ENCODE results near the gene LIPT2.
"Not testable (repeated sequence)": the region's sequence is repeated elsewhere in the genome, so short reads cannot be mapped to it uniquely, and the experiment has no call there.

The LIPT2 gene

GRCh38 chr11:74492974-74493790, at the start of gene LIPT2:
LIPT2 (minus strand) TSS chr11:74493724; CDS start chr11:74493703, 21 bp downstream.
- peak; percentile 93 for DNase-seq

GRCh38 chr11:74541466-74541865, 47.9 kb upstream of the LIPT2 start:
- no peak for DNase-seq

- DNase-seq: no peak
Observed at GRCh38 chr11:74540270-74540669, 46.7 kb upstream of the LIPT2 start.

GRCh38 chr11:74538680-74539079, 45.2 kb upstream of the LIPT2 start:
- DNase-seq: no peak

- no peak for DNase-seq
Observed at GRCh38 chr11:74535371-74536160, 42.0 kb upstream of the LIPT2 start.

- DNase-seq: not testable (repeated sequence)
Observed at GRCh38 chr11:74534946-74535275, 41.4 kb upstream of the LIPT2 start.

DNA sequence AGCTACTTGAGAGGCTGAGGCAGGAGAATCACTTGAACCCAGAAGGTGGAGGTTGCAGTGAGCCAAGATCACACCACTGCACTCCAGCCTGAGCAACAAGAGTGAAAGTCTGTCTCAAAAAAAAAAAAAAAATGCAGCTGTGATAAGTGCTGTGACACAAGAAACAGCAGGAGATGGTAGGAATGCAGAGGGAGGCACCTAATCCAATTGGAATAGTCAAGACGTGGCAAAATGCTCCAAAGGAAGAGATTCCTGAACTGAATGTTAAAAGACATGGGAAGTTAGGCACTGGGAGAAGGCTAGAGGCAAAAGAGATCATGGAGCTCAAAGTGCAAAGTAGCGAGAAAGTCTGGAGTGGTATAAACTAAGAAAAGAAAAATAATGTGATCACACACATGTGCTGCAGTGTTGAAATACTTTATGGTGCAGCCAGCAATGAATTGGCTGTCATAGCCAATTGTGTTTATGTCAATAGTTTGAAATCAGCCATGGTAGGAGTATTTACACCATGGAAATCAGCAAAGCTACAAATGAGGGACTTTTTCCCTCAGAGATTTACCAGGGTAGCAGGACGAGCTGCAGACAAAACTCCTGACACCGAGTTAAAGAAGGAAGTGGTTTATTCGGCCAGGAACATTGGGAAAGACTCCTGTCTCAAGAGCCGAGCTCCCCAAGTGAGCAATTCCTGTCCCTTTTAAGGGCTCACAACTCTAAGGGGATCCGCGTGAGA, 40.9 kb upstream of the LIPT2 start:
- DNase-seq: no peak

DNA sequence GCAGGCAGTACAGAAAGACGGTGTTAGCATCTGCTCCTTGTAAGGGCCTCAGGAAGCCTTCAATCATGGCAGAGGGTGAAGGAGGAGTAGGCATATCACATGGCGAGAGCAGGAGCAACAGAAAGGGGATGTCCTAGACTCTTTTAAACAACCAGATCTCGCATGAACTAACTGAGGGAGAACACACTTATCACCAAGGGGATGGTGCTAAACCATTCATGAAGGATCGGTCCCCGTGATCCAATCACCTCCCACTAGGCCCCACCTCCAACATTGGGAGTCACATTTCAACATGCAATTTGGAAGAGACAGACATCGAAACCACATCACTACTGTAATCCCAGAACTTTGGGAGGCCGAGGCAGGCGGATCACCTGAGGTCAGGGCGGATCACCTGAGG, 39.9 kb upstream of the LIPT2 start:
- DNase-seq: no peak

DNA sequence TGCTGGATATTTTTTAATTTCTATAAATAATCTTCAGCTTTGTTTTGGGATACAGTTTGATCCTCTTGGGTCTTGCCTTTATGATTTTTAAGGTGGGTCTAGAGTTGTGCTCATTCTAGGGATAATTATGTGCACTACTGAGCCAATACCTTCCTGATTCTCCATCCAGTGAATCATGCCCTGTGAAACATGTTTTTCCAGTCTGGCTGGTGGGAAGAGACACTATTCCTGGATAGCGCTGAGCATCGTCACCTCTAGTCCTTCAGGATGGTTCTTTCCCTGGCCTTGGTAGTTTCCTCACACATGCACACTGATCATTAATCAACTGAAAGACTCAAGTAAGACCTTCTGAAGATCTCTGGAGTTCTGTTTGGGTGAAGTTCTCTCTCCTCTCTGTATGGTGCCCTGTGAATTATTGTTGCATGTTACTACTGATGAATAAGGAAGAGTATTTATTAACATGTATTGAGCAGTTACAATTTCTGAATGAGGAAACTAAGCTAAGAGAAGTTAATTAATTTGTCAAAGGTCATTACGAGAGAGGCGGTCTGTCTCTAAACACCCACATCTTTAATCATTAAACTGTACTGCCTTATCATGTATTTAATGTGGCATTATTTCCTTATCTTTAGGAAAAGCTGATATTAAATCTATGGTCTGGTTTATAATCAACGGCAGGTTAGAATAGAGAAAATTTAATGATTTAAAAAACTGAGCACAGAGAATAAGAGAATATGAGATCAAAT, 39.1 kb upstream of the LIPT2 start:
- no peak for DNase-seq

GRCh38 chr11:74524978-74525377, 31.5 kb upstream of the LIPT2 start:
- DNase-seq: no peak

DNA sequence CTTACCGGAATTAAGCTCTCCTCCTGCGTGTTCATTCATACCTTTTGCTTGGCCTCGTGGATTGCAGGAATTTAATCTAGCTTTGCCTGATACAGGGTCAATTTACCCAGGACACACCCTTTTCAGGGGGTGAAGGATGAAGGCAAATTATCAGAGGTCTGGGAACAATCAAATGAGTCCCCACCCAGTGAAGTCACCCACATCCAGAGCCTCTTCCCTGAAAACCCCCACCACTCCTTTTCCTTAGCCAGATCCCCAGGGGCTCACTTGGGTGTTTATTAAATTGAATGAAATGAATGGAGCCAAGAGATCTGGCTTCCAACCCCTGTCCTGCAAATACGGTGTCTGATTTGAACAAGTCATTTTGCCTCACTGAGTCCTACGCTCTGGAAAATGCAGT, 31.0 kb upstream of the LIPT2 start:
- no peak for DNase-seq

GRCh38 chr11:74522776-74523175, 29.3 kb upstream of the LIPT2 start:
- DNase-seq: no peak

- no peak for DNase-seq
Observed at GRCh38 chr11:74521666-74522252, 28.2 kb upstream of the LIPT2 start.

DNA sequence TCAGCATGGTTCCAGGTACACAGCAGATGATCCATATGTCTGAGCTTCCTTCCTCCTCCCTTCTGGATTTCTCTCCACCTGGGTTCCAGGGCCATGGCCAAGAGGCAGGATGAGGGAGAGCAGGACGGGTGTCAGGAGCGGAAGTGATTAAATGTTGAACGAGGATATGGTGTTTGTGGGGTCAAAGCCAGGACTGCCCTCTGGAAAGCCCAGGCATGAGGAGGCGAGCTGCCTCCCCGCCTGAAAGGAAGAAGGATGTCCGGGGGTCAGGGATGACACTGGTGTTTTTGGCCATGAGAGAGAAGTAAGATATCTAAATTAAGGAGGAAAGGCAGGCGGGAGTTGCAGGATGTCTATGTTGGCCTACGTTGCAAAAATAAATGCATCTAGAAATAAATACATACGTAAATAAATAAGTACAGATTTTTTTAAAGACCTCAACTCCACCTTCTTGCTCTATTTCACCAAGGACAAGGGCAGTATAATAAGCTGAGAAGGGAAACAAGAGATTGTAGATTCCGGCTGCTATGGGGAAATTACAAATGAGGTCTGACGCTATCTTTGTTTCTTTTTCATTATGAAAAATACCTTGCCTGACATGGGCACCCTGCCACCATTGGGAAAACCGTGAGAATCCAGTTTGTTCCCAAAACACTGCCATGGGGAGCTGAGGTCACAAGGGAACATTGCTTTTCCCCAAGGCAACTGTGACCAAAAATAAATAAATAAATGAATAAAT, 27.6 kb upstream of the LIPT2 start:
- no peak for DNase-seq

- DNase-seq: no peak
Observed at GRCh38 chr11:74520316-74520715, 26.8 kb upstream of the LIPT2 start.

DNA sequence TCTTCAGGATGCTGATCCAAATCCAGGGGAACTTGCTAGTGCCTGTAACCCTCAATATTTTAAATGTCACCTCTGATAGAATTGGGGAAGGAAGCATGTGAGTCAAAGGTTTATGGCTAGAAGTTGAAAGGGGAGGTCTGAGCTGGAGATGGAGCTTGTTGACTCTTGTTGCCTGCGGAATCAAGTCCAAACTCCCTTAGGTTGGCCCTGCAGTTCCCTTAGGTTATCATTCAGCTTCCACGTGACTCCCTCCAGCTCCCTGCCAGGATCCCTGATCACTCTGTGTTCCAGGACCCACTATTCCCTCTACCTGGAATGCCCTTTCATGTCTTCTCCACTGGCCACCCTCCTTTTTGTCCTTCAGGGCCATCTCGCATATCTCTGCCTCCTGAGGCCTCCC, 26.2 kb upstream of the LIPT2 start:
- DNase-seq: no peak

DNA sequence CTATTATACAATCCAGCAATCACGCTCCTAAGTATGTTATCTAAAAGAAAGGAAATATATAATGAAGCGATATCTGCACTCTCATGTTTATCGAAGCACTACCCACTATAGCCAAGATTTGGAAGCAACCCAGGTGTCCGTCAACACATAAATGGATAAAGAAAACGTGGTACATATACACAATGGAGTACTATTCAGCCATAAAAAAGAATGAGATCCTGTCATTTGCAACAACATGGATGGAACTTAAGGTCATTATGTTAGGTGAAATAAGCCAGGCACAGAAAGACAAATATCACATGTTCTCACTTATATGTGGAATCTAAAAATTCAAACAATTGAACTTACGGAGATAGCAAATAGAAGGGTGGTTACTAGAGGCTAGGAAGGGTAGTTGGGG, 24.1 kb upstream of the LIPT2 start:
- DNase-seq: not testable (repeated sequence)

GRCh38 chr11:74507582-74507981, 14.1 kb upstream of the LIPT2 start:
- DNase-seq: no peak

GRCh38 chr11:74506823-74507222, 13.3 kb upstream of the LIPT2 start:
- no peak for DNase-seq

DNA sequence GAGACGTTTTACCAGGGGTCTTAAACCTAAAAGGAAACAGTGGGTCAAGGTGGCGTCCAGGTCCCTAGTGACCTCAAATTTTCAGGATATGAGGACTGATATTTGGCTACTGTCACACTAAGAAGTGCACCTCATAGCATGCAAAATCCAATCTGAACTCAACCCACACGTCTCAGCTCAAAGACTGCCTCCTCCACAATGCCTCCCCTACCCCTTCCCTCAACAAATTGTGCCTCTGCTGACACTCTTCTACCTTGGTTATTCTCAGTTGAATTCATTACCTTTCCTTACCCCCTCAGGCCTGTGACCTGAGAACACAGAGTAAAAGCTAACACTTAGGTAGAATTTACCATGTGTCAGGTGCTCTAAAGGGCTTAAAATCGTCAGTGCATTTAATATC, 12.4 kb upstream of the LIPT2 start:
- DNase-seq: no peak

- DNase-seq: no peak
Observed at GRCh38 chr11:74504100-74504691, 10.7 kb upstream of the LIPT2 start.
